NK-92 treated with Interleukin-12 subunit alpha and Interleukin-12 subunit beta, amount 100 ng/mL, for 24 hours (cell line): Measurements from ENCODE around the gene DGKB.

ENCODE experiments used
- DNase-seq: peaks from one replicate; lab custom pipeline; 2025; lab: John Stamatoyannopoulos, UW

Gene DGKB

GRCh38 chr7:14115701-14116100, 786.9 kb downstream of the DGKB start:
- no peak for DNase-seq

- no peak for DNase-seq
Observed at GRCh38 chr7:14104861-14105260, 797.7 kb downstream of the DGKB start.

- no peak for DNase-seq
Observed at GRCh38 chr7:14096159-14096558, 806.4 kb downstream of the DGKB start.

GRCh38 chr7:14095233-14095950, 807.2 kb downstream of the DGKB start:
- DNase-seq, result no peak
